ENCODE measurements around the gene UBXN1. TPM values are rescaled to one million over a fixed set of nuclear protein-coding genes. Genes with fewer than 3 reads are reported as not detected.

UBXN1 gene, protein sequence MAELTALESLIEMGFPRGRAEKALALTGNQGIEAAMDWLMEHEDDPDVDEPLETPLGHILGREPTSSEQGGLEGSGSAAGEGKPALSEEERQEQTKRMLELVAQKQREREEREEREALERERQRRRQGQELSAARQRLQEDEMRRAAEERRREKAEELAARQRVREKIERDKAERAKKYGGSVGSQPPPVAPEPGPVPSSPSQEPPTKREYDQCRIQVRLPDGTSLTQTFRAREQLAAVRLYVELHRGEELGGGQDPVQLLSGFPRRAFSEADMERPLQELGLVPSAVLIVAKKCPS
- total RNA-seq (89.2 TPM), polyA plus RNA-seq (ENCODE audit: insufficient read depth, low read depth, low replicate concordance) (139 TPM)
- long read RNA-seq, donor 1, transcript UBXN1-202 (9 exons, 1,153 nt) = major isoform, 35 of 53 reads
- long read RNA-seq, donor 1, transcript UBXN1-216 (5 exons, 739 nt) = minor isoform, 10 of 53 reads
- long read RNA-seq, donor 1, partial matches to known transcripts = 6 of 53 reads
- long read RNA-seq, donor 1, other reads (novel, unspliced or antisense) = 0 of 53 reads
- long read RNA-seq, donor 2, transcript UBXN1-216 (5 exons, 739 nt) = minor isoform, 11 of 50 reads
- long read RNA-seq, donor 2, transcript UBXN1-202 (9 exons, 1,153 nt) = major isoform, 29 of 50 reads
- long read RNA-seq, donor 2, partial matches to known transcripts = 5 of 50 reads
- long read RNA-seq, donor 2, other reads (novel, unspliced or antisense) = 0 of 50 reads
- long read RNA-seq, donor 3, transcript UBXN1-216 (5 exons, 739 nt) = minor isoform, 16 of 76 reads
- long read RNA-seq, donor 3, transcript UBXN1-202 (9 exons, 1,153 nt) = major isoform, 51 of 76 reads
- long read RNA-seq, donor 3, partial matches to known transcripts = 5 of 76 reads
- long read RNA-seq, donor 3, other reads (novel, unspliced or antisense) = 0 of 76 reads
- long read RNA-seq, donor 4, transcript UBXN1-202 (9 exons, 1,153 nt) = major isoform, 42 of 46 reads
- long read RNA-seq, donor 4, partial matches to known transcripts = 0 of 46 reads
- long read RNA-seq, donor 4, other reads (novel, unspliced or antisense) = 0 of 46 reads
- long read RNA-seq, donor 5, transcript UBXN1-202 (9 exons, 1,153 nt) = major isoform, 6 of 8 reads
- long read RNA-seq, donor 5, partial matches to known transcripts = 0 of 8 reads
- long read RNA-seq, donor 5, other reads (novel, unspliced or antisense) = 0 of 8 reads
- long read RNA-seq, donor 6, transcript UBXN1-216 (5 exons, 739 nt) = minor isoform, 8 of 55 reads
- long read RNA-seq, donor 6, transcript UBXN1-202 (9 exons, 1,153 nt) = major isoform, 36 of 55 reads
- long read RNA-seq, donor 6, partial matches to known transcripts = 5 of 55 reads
- long read RNA-seq, donor 6, other reads (novel, unspliced or antisense) = 0 of 55 reads
- long read RNA-seq, donor 7, transcript UBXN1-202 (9 exons, 1,153 nt) = major isoform, 80 of 121 reads
- long read RNA-seq, donor 7, transcript UBXN1-217 (10 exons, 943 nt) = minor isoform, 7 of 121 reads
- long read RNA-seq, donor 7, partial matches to known transcripts = 23 of 121 reads
- long read RNA-seq, donor 7, other reads (novel, unspliced or antisense) = 5 of 121 reads
- long read RNA-seq, donor 8, transcript UBXN1-202 (9 exons, 1,153 nt) = major isoform, 35 of 80 reads
- long read RNA-seq, donor 8, transcript UBXN1-216 (5 exons, 739 nt) = minor isoform, 30 of 80 reads
- long read RNA-seq, donor 8, partial matches to known transcripts = 6 of 80 reads
- long read RNA-seq, donor 8, other reads (novel, unspliced or antisense) = 0 of 80 reads
- long read RNA-seq, donor 9, transcript UBXN1-216 (5 exons, 739 nt) = minor isoform, 9 of 36 reads
- long read RNA-seq, donor 9, transcript UBXN1-202 (9 exons, 1,153 nt) = major isoform, 18 of 36 reads
- long read RNA-seq, donor 9, partial matches to known transcripts = 5 of 36 reads
- long read RNA-seq, donor 9, other reads (novel, unspliced or antisense) = 0 of 36 reads
- long read RNA-seq, donor 10, transcript UBXN1-216 (5 exons, 739 nt) = minor isoform, 11 of 72 reads
- long read RNA-seq, donor 10, transcript UBXN1-202 (9 exons, 1,153 nt) = major isoform, 40 of 72 reads
- long read RNA-seq, donor 10, partial matches to known transcripts = 20 of 72 reads
- long read RNA-seq, donor 10, other reads (novel, unspliced or antisense) = 0 of 72 reads

DNA sequence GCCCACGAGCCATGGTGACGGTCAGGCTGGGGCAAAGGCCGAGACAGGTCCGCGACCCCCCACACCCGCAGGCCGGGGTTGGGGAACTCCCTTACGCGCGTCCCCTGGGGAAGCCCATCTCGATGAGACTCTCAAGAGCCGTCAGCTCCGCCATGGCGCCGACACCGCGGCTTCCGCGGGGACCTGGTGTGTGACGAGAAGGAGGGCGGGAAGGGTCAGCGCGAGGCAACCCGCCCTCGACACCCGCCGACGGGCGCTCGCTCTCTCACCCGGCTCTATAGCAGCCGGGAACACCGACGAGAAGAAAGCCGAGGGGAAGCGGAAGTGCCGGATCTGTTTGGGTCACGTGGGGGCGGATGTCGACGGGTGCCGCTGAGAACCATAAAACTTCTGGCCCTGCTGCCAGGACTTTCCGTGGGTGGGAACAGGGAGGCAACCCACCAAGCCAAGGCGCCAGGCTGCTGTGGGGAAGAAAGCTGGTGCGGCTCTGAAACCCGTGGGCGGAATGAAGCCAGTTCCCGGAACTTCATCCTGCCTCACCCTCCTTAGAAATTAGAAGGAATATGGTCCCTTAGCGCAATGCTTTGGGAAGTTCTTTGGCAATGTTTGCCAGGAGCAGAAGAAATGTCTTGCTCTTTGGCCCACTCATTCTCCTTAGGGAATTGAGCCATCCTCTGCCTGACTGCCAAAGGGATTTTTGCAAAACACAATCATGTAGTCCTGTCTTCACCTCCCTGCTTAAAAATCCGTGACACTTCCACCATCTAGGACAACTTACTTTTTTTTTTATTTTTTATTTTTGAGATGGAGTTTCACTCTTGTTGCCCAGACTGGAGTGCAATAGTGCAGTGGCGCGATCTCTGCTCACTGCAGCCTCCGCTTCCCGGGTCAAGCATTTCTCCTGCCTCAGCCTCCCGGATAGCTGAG lies at the start of gene UBXN1:
Gene UBXN1 (minus strand): TSS at position 304 of the 927 bp plus-strand sequence. CDS start 150 bp downstream, at position 154.
- H3K36me3 ChIP-seq (ENCODE audit: control insufficient read depth in 2 of 3, insufficient read depth in 3 of 3, low read length in 3 of 3) = peaks cover 0 to 5% (median 2%) of the 10 kb centered on the region in 3 donors
- intact Hi-C loops (cut with DNase I) = no loop called here
- FAIRE-seq (no peak), DNase-seq (peak; percentile 88 to 96 (median 92))
- H3K9ac ChIP-seq (ENCODE audit: low read length in 3 of 3) = peak within 1 kb of the TSS; percentile 74 to 90 (median 88)
- TF ChIP-seq, protein P1, sequence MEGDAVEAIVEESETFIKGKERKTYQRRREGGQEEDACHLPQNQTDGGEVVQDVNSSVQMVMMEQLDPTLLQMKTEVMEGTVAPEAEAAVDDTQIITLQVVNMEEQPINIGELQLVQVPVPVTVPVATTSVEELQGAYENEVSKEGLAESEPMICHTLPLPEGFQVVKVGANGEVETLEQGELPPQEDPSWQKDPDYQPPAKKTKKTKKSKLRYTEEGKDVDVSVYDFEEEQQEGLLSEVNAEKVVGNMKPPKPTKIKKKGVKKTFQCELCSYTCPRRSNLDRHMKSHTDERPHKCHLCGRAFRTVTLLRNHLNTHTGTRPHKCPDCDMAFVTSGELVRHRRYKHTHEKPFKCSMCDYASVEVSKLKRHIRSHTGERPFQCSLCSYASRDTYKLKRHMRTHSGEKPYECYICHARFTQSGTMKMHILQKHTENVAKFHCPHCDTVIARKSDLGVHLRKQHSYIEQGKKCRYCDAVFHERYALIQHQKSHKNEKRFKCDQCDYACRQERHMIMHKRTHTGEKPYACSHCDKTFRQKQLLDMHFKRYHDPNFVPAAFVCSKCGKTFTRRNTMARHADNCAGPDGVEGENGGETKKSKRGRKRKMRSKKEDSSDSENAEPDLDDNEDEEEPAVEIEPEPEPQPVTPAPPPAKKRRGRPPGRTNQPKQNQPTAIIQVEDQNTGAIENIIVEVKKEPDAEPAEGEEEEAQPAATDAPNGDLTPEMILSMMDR (IDR thresholded peaks at IDR 0.05; ENCODE audit: borderline replicate concordance, extremely low read depth, insufficient read depth) = no peak
- no peaks in the 10 kb centered on the region for H3K9me3 ChIP-seq (ENCODE audit: control insufficient read depth in 2 of 3, insufficient read depth in 1 of 3, low read length in 3 of 3)
- H3K4me3 ChIP-seq (ENCODE audit: low read length in 3 of 3) = peak within 1 kb of the TSS; percentile 74 to 94 (median 86)
- peak within 1 kb of the TSS; percentile 66 to 82 for H3K27ac ChIP-seq (ENCODE audit: low read depth in 2 of 2, low read length in 2 of 2)
- peaks cover 0 to 8% (median 4%) of the 10 kb centered on the region in 3 donors for H3K4me1 ChIP-seq (ENCODE audit: control insufficient read depth in 2 of 3, insufficient read depth in 2 of 3, low read depth in 1 of 3, low read length in 3 of 3)
- H3K27me3 ChIP-seq (ENCODE audit: control insufficient read depth, insufficient read depth, low read length) = no peaks in the 10 kb centered on the region

DNA sequence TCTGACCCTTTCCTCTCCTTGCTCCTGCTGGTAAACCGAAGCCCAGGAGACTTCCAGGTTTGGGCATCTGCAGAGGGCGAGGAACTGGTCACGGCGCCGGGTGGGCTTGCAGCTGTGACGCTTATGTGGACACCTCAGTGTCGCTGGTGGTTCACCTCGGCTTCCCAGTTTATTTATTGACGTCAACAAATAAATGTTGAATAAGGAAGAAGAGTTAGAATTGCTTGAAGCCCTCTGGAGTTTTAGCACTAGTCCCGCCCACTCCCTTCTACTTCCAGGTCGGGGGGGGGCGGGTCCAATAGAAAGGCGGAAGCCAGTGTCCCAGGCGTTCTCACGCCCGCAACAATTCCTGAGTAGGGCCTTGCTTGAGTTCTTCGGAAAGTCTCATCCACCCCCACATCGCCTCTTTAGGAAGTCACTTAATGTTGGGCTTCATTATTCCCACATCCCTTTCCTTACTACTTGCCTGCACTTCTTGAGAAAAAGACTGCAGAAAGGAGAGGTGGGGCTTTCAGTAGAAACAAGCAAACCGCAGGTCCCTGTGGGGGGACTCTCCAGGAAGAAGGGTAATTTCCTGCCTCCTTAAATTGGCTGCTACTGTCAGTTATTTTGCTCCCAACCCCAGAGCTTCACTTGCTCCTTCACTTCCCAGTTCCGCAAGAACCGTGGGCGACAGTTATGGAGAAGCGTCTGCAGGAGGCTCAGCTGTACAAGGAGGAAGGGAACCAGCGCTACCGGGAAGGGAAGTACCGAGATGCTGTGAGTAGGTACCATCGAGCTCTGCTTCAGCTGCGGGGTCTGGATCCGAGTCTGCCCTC lies 49.5 kb upstream of the UBXN1 start, which contains the start of gene TTC9C:
Gene TTC9C (plus strand): TSS at position 316 of the 818 bp plus-strand sequence. CDS start 363 bp downstream, at position 679.
- intact Hi-C loops (cut with DNase I) = no loop called here
- no peaks in the 10 kb centered on the region for H3K27me3 ChIP-seq (ENCODE audit: control insufficient read depth, insufficient read depth, low read length)
- TF ChIP-seq, protein P1 (IDR thresholded peaks at IDR 0.05; ENCODE audit: borderline replicate concordance, extremely low read depth, insufficient read depth) = no peak
- peak within 1 kb of the TSS; percentile 96 to 99 (median 96) for H3K4me3 ChIP-seq (ENCODE audit: low read length in 3 of 3)
- H3K27ac ChIP-seq (ENCODE audit: low read depth in 2 of 2, low read length in 2 of 2) = peak within 1 kb of the TSS; percentile 97 to 99
- H3K9ac ChIP-seq (ENCODE audit: low read length in 3 of 3) = peak within 1 kb of the TSS; percentile 88 to 96 (median 93)
- no peaks in the 10 kb centered on the region for H3K9me3 ChIP-seq (ENCODE audit: control insufficient read depth in 2 of 3, insufficient read depth in 1 of 3, low read length in 3 of 3)
- peaks cover 0 to 7% (median 7%) of the 10 kb centered on the region in 3 donors for H3K36me3 ChIP-seq (ENCODE audit: control insufficient read depth in 2 of 3, insufficient read depth in 3 of 3, low read length in 3 of 3)
- no peak for FAIRE-seq
- DNase-seq = peak; percentile 85 to 96 (median 92)
- peaks cover 3 to 18% (median 4%) of the 10 kb centered on the region in 3 donors for H3K4me1 ChIP-seq (ENCODE audit: control insufficient read depth in 2 of 3, insufficient read depth in 2 of 3, low read depth in 1 of 3, low read length in 3 of 3)
